MV-4-11 (cell line): ENCODE measurements around the gene PRKG1.

Source experiments
- DNase-seq: peaks from one replicate; lab custom pipeline; 2025; lab: John Stamatoyannopoulos, UW

PRKG1 gene

DNA sequence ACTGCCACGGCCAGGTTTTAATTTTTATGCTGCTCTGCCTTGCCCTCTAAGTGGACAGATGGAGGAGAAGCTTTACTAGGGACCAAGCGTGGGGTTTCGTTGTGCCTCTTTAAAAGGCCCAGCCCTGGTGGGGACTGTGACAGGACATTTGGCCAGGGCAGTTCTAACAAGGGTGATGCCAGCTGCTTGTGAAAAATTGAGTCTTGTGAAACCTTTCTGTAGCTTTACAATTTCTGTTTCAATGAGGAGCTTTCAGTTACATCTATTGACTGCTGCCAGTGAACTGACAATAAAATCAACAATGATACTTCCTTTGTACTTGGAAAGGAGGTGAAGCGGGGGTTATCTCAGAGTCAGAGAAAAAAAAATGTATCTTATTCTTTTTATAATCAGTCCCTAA lies 858.2 kb downstream of the PRKG1 start:
- DNase-seq = no peak

DNA sequence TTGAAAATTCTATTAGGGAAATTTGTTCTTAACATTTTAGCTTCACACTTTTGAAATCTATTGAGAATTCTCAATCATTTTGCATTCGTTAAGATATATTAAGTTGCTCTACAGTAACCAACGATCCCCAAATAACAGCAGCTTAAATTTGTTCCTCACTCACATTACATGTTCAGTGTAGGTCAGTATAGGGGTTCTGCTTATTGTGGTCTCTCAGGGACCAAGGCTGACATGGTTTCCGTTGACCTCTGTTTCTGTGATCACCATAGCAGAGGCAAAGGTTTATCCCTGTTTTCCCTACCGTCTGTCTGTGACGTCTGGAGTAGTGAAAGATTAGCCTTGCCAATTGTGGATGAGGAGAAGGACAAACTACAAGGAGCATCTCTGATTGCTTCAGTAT lies 860.1 kb downstream of the PRKG1 start:
- DNase-seq = no peak

DNA sequence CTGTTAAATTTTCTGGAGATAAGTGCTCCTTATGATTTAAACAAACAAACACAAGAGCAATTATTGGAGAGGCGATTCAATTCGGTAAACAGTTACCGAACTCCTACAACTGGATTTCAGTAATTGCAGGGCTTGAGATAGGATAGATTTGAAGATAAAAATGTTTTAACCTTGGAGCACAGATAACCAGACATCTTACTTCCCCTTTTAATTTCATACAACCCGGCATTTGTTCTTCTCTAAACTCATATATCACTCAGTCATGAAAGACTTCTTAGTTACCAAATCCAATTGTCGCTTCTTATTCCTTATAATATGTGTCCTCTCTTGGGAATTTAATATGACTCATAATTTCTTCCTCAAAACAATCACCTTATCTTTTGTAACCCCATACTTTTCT lies 861.1 kb downstream of the PRKG1 start:
- no peak for DNase-seq

DNA sequence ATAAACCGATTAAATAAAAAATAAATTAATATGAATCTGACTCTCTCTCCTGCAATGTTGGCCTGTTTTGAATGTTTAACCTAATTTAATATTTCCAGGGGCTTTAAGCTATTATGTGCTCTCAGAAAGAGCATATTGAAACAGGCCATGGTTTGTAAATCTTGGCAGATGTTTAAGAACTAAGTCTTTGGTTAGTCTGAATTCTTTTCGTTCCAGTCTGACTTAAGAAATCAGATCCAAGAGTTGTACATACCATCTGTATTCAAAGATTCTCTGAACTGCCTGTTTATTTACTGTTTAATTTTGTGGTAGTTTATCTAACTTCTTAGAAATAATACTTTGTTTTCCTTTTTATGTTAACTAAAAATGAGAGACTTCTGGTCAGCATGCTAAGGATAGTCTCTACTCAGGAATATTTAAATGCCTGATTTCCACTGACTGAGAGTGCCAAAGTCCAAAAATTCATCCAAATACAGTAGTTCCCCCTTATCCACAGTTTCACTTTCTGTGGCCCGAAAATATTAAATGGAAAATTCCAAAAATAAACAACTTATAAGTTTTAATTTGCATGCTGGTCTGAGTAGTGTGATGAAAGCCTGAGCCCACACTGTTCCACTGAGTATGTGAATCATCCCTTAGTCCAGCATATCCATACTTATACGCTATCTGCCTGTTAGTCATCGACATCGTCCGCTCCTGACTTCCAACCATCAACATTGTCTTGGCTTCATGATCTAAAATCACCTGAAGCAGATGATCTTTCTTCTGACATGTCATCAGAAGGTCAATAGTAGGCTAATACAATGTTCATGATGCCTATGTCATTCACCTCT lies 863.2 kb downstream of the PRKG1 start:
- DNase-seq = no peak

DNA sequence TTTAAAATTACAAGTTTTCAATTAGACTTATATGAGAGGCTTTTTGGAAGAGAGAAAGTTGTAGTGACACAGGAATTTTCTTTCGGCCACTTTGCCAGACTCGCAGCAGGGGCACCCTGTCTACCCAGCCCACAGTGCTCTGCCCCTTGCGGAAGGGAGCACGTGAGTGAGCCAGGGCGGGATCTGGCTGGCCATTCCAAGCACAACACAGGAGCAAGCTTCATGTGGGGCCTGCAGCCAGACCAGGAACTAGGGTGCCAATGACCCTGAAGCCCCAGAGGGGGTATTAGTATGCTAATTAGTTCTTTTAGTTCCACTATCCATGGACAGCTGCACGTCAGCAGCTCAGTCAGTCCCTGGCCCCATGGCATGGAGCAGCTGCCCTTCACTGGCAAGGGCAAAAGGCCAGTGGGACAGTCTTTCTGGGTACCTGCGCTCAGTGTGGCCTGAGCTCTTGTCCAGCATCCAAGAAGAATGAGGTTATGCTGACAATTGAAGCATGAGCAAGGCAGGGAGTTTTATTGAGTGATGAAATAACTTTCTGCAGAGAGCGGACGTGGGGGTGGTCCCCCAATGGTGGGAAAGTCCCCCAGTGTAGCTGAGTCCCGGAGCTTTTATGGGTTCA lies 876.2 kb downstream of the PRKG1 start:
- no peak for DNase-seq

DNA sequence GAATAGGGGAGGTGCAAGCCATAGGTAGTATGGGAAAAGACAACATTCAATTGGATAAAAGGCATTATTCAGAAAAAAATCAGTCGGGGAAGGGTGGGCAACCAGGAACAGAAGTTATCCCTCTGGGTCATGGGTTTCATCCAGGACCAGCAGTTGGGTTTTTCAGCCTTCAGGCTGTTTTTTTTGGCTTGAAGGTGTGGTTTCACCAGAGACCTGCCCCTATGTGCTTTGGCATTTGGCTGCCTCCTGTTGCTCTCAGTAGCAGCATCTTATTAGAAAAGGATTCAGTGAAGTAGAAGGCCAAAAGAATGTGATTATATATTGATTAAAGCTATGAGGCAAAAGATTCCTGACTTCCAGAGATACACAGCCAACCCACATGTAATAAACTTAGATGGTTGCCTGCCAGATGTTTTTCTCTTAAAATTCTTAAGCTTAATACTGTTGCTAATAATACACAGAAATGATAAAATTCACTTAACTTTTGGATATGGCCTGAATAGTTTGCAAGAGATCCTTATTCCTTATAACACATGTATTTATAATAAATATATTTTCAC lies 876.8 kb downstream of the PRKG1 start:
- DNase-seq = no peak

DNA sequence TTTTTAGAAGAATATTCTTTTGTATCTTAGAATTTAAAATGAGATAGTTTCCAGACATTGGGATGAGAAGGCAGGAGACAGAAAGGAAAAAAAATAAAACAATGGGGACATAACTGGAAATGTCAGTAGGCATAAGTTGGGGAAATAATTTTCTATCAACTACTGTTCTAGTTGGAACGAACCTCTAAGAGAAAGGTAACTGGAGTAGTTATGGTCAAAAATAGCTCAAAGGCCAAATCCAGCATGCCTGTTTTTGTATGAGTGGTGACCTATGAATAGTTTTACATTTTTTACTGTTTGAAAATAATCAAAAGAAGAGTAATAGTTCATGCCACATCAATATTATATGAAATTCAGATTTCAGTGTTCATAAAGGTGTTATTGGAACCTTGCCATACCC lies 877.3 kb downstream of the PRKG1 start:
- no peak for DNase-seq

DNA sequence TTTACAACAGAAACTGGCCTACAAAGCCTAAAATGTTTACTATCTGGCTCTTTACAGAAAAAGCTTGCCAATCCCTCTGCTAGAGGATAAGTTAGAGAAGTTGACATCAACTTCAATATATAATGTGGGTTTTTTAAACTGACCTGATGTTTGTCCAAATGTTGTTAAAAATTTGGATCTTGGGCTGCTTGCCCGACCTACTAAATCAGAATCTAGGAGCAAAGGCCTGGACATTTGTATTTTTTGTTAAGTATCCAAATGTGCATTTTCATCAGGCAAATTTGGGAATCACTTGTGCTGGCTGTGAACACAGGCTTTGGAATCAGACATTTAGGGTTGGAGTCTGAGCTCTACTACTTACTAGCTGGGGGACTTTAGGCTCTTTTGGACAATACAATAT lies 877.8 kb downstream of the PRKG1 start:
- DNase-seq = no peak

DNA sequence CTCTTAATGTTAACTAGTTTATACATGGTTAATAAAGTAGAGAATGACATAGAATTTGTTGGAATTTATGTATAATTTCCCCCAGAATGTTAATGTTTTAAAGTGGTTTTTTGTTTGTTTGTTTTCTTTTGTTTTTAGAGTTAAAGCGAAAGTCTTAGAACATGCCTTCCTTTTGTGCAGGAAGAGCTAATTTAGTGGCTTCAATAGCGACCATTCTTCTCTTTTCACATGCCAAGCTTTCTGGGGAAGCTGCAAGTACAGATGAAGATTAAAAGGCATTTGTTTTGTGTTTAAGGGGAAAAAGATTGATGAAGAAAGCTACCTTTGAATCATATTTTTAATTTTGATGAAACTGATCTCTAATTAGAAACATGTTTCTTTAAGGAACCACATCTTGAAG lies 881.4 kb downstream of the PRKG1 start:
- DNase-seq = no peak

DNA sequence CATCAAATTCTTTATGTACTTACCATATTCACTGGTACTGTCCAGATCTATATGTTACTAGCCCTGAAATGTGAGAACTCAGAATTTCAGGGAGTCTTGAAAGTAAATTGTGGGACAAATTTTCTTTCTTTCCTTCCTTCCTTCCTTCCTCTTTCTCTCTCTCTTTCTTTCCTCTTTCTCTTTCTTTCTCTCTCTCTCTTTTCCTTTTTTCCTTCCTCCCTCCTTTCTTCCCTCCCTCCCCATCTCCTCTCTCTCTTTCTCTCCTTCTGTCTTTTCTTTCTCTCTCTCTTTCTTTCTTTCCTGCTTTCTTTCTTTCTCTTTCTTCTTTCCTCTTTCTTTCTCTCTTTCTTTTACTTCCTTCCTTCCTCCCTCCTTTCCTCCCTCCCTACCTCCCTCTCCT lies 882.5 kb downstream of the PRKG1 start:
- no peak for DNase-seq

DNA sequence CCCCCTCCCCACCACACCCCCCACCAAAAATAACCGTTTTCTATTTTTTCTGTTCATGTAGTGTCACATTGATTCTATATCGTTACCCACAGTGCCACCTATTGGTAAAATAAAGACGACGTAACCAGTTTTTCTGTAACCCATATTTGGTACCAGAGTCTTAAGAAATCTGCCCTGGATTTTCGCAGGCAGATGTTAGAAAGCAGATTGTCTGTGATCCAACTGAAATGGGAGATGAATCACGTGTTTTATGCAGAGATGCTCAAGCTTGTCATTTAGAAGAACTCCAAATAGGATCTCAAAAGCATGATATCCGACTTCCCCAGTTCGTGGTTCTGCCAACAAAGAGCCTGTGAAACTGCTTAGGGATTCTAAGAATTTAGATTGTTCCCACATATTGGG lies 886.2 kb downstream of the PRKG1 start:
- peak; percentile 25 for DNase-seq

DNA sequence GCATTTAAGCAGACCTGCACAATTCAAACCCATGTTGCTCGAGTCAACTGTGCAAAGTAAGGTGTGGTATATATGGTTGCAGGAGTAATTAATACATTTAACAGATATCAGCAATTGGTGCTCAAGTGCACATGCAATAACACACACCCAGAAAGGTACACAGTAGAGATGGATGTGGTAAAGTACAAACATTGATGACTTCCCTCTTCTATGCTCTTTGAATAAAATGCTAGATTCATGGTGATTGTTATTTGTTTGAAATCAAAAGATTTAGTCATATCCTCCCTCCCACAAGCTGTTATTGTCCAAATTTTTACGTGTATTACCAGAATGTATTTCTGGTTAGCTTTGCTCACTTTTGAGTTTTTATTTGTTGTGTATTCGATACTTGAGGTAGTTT lies 887.1 kb downstream of the PRKG1 start:
- DNase-seq = no peak

DNA sequence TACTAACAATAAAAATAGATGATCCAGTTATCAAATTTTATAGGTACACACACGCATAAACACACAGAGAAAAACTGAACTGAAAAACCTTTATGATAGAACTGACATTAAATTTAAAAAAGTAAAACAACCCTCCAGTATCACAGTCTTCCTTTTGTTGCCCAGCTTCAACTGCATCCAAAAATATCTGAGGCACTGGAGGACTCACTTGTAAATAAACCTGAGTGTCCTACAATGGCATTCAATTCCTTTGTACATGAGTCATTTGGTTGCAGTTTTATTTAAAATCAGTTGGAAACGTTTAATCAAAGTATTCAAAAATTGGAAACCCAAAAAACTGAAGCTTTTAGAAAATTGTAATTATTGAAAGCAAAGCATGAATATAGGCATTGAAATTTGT lies 890.3 kb downstream of the PRKG1 start:
- no peak for DNase-seq

DNA sequence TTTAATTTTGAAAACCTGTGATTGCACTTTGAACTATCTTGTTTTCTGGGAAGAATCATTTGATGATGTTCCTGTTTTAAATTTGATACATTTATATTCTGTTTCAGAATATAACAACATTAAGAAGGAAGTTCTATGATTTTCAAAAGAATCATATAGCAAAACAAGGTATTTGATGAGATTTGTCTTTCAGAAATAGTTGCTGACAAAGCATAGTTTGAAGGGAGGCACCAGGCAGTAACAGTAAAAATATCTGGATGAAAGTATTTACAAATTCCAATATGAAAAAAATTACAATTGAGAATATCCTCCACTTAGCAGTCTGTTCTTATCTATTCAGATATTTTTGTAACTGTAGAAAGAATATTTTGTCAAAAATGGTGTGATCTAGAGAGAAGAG lies 891.2 kb downstream of the PRKG1 start:
- no peak for DNase-seq

DNA sequence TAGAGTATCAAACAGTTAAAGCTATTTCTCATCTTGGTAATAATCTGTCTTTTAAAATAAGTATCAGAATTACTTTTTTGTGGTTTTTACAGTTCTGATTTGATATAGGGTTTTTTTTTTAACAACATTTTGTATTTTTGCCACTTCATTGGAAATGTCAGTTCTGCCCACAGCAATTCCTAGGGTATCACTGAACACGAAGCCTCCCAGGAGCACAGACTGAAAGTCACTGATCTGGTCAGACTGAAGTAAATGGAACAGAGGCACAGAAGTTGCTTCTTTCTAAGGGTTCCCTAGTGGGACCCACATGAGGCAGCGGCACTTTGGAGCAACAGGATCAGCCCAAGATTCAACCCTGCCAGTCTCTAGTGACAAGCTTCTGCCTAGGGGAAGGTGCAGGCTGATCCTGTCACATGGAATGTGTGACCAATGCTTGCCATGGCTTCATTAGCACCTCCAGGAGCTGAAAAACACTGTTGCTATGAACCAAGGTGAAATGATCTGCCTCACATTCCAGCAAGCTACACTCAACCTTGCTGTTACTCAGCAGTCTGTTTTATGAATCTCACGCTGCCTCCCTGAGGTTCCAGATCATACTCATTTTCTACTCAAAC lies 898.6 kb downstream of the PRKG1 start:
- no peak for DNase-seq

DNA sequence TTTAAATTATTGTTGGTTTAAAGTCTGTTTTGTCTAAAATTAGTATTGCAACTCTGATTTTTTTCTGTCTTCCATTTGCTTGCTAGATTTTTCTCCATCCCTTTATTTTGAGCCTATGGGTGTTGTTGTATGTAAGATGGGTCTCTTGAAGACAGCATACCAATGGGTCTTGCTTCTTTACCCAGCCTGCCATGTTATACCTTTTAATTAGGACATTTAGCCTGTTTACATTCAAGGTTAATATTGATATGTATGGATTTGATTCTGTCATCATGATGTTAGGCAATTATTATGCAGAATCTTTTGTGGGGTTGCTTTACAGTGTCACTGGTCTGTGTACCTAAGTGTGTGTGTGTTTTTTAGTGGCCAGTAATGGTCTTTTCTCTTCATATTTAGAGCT lies 906.5 kb downstream of the PRKG1 start:
- DNase-seq = no peak

DNA sequence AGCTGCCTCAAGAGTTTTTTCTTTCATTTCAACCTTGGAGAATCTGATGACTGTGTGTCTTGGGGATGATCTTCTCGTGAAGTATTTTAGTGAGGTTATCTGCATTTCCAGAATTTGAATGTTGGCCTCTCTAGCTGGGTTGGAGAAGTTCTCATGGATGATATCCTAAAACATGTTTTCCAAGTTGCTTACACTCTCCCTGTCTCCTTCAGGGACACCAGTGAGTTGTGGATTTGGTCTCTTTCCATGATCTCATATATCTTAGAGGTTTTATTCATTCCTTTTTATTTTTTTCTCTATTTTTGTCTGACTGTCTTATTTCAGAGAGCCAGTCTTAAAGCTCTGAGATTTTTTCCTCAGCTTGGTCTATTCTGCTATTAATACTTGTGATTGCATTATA lies 907.4 kb downstream of the PRKG1 start:
- DNase-seq = no peak

DNA sequence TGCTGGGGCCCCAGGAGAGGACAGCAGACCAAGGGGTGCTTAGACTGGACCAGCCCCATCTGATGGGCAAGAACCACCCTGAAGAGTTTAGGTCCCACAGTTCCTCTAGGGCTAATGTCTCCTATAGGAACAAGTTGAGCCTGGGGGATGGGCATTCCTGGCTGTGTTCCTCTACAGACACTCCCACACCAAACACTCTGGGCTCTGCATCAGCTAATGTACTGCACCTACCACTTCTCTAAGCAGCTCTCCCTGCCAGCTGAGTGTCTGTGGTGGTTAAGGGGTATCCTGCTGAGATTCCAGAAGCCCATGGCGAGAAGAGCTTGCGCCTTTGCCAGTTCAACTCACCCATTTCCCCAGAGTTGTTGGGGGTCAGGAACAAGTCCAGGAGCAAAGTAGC lies 909.2 kb downstream of the PRKG1 start:
- no peak for DNase-seq

DNA sequence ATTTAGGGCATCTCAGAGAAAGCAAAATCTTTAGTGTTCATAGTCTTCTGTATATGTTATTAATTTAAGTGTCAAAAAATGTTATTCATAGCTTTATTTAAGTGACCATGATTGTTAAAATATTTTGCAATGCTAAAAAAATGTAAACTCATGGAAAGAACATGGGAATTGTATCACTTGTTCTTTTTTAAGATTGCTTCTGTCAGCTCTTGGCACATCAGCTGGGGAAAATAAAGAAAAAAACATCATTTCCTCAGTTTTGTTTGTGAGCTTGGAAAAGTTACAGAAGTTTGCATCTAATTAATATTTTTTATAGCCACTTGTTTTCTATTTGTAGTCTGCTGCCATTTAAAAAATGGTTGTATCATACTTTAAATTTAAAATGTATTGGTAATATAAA lies 911.0 kb downstream of the PRKG1 start:
- DNase-seq = no peak

DNA sequence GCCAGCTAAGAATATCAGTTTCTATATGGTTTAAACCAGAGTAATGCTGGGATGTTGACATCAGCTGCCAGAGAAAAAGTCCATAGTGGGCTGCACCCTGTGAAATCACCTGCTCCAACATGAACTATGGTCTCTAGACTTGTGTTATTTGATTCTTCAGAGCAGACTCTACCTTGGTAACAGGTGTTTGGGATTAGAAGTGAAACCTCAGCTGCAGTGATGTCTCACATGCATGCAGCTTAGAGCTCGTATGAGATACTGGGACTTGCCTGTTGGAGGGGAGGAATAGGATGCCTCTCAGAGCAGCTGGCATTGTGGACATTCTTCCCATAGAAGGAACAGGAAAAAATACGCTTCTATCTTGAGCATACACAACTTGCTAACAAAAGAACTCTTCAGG lies 912.2 kb downstream of the PRKG1 start:
- DNase-seq = no peak

DNA sequence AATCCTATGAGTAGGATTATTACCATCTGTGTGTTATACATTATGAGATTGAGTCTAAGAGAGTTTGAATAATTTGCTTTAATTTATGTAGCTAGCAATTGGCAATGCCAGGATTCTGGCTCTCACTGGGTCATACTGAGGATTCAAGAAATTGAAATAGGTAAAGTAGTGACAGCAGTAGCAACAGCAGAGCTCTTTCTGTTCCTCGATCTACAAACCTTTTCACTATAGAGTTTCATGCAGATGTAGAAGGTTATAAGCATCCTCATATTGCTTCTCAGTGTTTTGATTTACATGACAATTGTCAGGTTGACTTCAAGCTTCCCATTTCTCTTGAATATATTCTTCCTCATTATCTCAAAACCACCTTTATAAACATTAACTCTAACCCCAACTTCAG lies 919.2 kb downstream of the PRKG1 start:
- no peak for DNase-seq

DNA sequence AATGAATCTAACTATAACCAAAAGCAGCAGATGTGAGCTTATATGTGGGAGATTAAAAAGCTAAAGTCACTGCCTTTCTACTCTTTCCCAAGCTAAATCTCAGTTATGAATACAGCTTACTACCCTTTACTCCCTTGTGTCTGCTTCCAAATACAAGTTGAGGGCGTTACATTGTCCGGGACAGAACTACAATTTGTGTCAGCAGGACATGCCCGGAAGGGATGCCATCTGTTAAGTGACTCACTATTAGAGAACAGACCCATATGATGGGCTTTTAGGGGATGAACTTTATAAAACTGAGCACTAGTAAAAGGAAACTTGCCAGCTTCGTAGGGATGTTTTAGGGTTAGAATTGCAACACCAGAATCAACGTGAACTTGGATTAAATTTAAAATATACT lies 924.8 kb downstream of the PRKG1 start:
- DNase-seq = no peak

DNA sequence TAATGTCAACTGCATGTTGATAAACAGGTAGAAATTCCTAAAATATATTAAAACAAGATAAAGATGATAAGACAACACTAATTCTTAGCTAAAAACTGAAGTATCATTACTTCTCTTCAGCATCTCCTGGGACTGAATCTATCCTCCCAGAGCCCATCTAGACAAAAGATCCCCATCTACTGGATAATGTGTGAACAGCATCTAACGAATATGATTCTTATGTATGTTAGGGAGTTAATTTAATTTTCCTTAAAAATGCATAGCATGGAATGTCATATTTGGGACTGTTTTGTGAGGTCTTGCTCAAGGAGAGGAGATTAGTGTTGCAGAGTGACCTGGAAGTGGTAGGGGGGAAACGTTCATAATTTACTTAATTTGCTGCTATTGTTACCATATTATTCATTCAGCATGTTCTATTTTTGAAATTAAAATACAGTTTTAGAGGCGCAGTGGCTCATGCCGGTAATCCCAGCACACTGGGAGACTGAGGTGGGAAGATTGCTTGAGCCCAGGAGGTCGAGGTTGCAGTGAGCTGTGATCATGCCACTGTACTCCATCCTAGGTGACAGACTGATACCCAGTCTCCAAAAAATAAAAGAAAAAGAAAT lies 930.2 kb downstream of the PRKG1 start:
- DNase-seq = peak; percentile 3
